GM23248 (cell line): Measurements from ENCODE around the gene CCDC138.

Experiments used
- EZH2 ChIP-seq: fragments of 200-600 bp; sonication (generic); IDR thresholded peaks from 2 replicates; pipeline ENCODE4 v1.6.1; 2018; ENCODE audit warnings: antibody characterized with exemption, mild to moderate bottlenecking; ENCODE audit not compliant: insufficient read depth, poor library complexity, severe bottlenecking
- EZH2phosphoT487 ChIP-seq: fragments of 200-600 bp; sonication (generic); IDR thresholded peaks from 2 replicates; pipeline ENCODE4 v1.6.1; 2018; ENCODE audit warnings: antibody characterized with exemption, moderate library complexity, mild to moderate bottlenecking, low read depth; ENCODE audit not compliant: insufficient read depth

DNA sequence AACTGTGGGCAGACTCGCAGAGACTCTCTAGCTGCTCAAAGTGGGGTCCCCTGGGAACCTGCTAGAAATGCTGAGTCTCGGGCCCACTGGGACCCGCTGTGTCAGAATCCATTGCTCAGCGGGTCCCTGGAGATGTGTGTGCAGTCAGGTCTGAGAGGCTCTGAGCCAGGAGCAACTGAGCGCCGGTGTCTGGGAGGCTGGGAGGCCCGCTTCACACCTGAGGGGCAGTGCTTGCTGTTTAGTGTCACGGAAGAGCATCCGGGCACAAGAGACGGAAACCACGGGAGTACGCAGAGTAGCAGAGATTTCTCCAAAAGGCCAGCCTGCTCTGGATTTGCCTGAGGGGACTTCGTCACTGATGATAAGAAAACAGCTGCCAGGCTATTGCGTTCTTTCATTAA is 132.4 kb downstream of the CCDC138 start:
- TF ChIP-seq EZH2 (no peak), EZH2phosphoT487 (no peak)
